Fibroblast of skin of left biceps (primary cell): ENCODE measurements around the gene THOC2.
"Not testable (repeated sequence)": the region's sequence is repeated elsewhere in the genome, so short reads cannot be mapped to it uniquely, and the experiment has no call there.

ENCODE experiments used
- DNase-seq, 2 experiments: peaks; one replicate each; pipeline ENCODE4 v3.0.0-alpha.2; 2013; ENCODE audit warnings: low read depth in 2 of 2

THOC2 gene, protein sequence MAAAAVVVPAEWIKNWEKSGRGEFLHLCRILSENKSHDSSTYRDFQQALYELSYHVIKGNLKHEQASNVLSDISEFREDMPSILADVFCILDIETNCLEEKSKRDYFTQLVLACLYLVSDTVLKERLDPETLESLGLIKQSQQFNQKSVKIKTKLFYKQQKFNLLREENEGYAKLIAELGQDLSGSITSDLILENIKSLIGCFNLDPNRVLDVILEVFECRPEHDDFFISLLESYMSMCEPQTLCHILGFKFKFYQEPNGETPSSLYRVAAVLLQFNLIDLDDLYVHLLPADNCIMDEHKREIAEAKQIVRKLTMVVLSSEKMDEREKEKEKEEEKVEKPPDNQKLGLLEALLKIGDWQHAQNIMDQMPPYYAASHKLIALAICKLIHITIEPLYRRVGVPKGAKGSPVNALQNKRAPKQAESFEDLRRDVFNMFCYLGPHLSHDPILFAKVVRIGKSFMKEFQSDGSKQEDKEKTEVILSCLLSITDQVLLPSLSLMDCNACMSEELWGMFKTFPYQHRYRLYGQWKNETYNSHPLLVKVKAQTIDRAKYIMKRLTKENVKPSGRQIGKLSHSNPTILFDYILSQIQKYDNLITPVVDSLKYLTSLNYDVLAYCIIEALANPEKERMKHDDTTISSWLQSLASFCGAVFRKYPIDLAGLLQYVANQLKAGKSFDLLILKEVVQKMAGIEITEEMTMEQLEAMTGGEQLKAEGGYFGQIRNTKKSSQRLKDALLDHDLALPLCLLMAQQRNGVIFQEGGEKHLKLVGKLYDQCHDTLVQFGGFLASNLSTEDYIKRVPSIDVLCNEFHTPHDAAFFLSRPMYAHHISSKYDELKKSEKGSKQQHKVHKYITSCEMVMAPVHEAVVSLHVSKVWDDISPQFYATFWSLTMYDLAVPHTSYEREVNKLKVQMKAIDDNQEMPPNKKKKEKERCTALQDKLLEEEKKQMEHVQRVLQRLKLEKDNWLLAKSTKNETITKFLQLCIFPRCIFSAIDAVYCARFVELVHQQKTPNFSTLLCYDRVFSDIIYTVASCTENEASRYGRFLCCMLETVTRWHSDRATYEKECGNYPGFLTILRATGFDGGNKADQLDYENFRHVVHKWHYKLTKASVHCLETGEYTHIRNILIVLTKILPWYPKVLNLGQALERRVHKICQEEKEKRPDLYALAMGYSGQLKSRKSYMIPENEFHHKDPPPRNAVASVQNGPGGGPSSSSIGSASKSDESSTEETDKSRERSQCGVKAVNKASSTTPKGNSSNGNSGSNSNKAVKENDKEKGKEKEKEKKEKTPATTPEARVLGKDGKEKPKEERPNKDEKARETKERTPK (N-terminal part only)

DNA sequence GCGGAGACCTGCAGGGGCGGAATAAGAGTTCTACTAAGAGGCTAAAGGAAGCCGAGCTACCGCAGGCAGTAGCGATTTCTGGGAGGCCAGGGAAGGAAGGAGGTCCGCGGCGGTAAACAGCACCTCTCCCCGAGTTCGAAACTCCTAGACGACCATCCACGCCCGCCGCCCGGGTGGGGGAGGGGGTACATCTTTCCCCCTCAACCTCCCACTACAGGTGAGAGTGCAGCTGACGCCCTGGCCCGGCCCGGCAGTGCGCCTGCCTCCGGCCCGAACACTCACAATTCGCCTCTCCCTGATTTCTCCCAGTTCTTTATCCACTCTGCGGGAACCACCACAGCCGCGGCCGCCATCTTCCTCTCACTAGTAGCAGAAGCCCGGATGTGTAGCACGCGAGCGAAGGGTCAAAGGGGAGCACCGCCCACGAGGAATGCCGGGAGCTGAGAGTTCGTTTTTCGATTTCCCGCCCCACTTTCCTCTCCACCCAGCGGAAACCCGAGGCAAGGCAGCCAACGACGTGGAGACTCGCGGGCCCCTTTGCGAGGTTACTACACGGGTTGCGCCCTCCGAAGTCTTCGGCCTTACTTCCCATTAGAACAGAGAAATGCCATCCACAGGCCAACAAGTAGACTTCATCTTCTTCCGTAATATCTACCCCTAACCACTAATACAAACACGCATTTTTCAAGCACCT, at the start of gene THOC2:
THOC2 (minus strand) TSS at position 383 of the 694 bp plus-strand sequence; CDS start at position 353, 30 bp downstream.
- DNase-seq = peak; percentile 57 to 64

DNA sequence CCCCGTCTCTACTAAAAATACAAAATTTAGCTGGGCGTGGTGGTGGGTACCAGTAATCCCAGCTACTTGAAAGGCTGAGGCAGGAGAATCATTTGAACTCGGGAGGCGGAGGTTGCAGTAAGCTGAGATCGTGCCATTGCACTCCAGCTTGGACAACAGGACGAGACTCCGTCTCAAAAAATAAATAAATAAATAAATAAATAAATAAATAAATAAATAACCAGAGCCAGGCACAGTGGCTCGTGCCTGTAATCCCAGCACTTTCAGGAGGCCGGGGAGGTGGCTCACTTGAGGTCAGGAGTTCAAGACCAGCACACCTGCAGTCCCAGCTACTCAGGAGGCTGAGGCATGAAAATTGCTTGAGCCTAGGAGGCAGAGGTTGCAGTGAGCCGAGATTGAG, 48.9 kb upstream of the THOC2 start:
- DNase-seq = not testable (repeated sequence)

DNA sequence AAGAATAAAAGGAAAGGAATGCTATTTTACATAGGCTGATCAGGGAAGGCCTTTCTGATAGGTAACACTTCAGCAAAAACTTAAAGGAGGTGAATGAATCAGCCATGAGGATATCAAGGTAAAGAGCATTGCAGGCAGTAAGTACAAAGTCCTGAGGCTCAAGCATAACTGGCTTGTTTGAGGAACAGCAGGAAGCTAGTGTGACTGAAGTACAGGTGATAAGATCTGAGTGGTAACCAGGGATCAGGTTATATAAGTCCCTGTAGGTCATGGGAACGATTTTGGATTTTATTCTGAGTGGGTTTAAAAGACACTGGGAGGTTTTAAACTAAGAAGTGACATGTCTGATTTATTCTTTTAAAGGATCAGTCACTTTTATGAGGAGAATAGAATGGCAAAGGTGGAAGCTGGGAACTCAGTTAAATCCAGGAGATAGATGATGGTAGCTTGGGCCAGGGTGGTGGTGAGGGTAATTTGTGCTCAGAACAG, 47.1 kb upstream of the THOC2 start:
- DNase-seq = no peak

DNA sequence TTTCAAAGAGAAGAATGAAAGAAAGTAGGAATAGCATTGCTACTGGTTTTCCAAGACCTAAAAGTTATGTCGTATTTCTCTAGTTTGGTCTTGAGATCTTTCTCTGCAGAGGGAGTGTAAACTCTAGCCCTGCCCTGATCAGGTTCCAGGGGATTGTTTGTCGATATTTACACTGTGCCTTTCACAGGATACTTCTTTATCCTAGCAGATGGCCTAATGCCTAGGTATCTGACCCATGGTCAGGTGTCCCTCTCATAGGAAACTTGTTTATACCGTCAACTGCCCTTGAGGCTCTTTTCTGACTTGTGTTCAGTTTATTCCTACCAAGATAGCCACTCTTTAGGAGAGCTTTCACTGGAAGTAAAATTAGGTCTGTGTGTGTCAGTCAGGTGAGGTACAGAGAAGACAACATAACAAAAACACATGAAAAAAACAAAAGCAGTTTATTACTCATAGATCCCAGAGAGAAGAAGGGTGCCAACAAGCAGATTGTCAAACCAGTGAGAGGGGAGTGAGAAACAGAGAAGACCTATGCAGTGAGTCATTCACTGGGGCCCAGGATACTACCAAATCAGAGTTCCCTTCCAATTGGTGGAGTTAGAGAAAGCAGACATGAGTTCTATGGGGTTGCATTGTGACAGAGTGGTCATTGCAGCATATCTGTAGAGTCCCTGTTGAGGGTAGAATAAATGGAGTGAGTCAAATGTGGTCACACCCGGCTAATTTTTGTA, 40.6 kb upstream of the THOC2 start:
- DNase-seq = no peak

DNA sequence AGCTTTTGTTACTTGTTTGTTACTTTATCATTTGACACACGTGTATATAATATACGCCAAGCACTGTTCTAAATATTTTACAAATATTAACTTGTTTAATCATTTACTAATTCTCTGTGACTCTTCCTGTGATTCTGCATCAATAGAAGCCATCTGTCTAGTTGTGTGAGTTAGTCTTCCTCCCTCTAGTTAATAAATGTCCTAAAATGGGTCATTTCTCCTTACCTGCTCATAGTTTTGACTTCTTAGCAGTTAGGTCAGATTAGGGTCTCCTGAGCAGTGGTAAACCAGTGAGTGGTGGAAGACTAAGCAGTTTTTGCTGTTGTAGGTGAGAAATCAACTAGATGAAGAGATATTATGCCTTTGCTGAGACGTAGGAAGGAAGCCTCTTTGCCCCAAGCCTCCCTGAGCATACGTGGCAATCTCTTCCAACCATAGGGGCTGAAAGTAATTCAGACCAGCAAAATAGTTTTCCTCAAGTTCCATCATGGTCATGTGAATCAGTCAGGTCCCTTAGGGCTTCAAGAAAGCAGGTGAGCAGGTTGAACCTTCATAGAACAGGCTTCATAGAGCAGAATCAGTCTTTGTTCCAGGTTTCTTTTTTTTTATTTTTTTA, 38.7 kb upstream of the THOC2 start:
- no peak for DNase-seq

DNA sequence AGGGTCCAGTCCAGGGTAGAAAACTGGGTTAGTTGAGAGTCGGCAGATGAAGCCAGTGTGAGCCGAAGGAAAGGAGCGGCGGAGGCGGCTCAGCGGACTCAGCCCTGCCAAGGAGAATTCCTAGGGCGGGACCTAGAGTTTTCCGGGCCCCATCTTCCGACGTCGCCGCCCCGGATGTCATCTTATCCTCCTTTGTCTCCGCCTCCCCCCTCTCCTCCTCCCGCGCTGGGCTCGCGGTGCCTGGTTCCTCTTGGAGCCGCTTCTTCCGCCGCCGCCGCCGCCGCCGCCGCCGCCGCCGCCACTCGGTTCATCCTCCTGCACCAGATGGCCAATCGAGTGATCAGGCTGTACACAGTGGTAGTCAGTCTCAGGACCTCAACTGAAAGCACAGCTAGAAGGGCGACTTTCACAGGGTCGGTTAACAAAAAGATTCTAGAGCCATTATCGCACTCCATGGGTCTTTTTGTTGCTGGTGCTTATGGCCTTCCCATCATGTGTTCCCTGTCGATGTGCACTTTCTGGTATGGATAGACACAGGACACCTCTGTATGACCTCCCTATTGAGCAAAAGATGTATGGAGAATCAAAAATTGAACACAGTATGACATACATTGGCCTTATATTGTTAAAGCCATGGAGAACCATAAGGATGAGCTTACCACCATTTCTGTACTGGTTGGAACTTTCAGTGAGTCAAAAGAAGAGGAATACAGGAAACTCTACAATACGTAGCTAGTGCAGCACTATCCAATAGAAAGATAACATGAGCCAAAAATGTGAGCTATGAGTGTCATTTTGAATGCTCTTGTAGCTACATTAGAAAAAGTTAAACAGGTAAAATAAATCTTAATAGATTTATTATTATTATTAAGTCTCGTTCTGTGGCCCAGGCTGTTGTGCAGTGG, 32.4 kb upstream of the THOC2 start:
- peak; percentile 64 to 70 for DNase-seq

DNA sequence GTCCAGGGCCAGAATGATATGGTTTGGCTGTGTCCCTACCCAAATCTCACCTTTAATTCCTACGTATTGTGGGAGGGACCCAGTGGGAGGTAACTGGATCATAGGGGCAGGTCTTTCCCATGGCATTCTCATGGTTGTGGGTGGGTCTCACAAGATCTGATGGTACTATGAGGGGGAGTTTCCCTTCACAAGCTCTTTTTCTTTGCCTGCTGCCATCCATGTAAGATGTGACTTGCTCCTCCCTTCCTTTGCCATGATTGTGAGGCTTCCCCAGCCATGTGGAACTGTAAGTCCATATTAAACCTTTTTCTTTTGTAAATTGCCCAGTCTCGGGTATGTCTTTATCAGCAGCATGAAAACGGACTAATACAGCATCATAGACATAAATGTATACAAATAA, 27.0 kb upstream of the THOC2 start:
- DNase-seq = not testable (repeated sequence)

DNA sequence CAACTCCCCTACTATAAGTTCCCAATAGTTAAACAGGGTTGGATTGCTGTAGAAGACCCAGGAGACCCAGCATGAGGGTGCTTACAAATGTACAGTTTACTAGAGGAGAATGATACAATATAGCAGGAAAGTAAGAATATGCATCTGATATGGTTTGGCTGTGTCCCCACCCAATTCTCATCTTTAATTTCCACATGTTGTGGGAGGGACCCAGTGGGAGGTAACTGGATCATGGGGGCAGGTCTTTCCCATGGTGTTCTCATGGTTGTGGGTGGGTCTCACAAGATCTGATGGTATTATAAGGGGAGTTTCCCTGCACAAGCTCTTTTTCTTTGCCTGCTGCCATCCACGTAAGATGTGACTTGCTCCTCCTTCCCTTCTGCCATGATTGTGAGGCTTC, 24.9 kb upstream of the THOC2 start:
- not testable (repeated sequence) for DNase-seq

DNA sequence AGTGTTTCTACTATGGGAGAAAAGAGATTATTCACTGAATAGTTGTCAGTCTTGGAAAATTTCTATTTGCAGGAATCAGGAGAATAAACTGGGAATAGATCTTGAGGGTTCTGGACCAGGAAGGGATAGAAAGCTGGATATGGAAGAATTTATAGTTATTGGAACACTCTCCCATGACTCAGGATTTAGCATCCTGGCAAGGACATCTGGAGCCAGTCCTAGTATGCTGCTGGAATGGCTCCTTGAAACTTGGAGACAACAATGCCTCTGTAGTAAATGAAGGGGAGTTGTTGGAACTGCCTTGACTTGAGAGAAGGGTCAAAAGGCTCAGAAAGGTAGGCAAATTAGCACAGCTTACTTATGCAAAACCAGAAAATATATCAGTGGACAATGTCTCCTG, 23.5 kb upstream of the THOC2 start:
- DNase-seq = no peak

DNA sequence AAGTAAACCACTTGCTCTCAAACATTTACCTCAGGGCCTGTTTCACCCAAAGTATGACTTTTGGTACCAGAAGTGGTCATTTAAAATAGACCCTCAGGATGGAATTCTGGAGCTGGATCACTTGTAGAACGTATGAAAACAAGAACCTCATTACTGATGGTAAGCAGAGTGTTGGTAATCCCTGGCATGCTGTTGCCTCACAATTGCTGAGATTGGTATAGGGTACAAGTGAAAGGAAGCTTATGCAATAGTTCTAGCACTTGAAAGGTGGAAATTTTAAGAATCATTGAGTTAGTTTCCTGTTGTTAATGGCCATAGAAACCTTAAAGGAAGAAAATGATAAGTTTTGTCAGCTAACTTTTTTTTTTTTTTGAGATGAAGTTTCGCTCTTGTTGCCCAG, 22.3 kb upstream of the THOC2 start:
- no peak for DNase-seq

DNA sequence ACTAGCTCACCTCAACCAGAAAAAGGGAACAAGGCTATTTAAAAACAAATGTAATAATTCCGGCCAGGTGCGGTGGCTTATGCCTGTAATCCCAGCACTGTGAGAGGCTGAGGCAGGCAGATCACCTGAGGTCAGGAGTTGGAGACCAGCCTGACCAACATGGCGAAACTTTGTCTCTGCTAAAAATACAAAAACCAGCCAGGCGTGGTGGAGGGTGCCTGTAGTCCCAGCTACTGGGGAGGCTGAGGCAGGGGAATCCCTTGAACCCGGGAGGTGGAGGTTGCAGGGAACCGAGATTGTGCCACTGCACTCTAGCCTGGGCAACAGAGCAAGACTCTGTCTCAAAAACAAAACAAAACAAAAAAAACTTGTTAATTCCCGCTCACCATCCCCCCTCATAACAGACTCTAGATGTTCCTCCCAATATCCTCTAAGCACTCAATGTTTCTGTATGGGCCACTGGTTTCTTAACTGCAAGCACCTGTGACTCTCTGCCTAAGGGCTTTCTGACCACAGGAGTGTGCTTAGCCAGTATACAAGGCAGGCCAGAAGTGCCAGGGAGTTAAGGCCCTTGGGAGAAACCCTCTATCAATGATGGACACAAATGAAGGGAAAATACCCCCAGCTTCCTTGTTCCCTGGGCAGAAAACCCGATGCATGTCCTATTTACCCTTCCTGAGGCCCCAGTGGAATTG, 21.0 kb upstream of the THOC2 start:
- no peak for DNase-seq

DNA sequence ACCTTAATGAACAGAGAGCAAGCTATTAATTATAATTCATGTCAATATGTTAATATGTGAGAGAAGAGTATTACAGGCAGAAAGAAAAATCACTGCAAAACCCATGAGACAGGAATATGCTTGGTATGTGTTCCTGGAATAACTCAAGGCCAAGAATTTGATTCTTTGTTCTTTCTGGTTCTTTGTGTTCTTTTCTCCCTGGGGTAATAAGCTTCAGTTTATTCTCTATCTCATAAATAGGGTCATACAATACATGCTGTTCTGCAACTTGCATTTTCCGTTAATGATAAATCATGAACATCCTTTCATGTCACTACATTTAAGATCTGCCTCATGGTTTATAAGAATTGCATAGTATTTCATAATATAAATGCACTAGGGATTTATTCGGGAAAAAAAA, 16.8 kb upstream of the THOC2 start:
- DNase-seq = no peak

DNA sequence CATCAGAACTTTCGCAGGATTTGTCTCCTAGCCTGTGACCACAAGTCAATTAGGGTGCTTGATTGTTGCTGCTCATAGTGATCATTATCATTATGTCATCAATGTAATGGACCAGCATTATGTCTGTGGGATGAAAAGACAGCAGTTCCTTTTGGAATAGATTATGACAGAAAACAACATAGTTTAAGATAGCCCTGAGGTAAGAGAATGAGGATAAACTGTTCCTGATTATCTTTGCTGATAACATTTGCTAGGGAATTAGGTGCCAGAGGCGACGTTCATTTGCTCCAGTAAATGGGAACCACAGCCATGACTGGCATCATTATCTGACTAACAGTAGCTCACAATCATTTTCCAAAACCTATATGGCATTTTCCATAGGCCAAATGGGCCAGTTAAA, 12.7 kb upstream of the THOC2 start:
- DNase-seq = no peak

DNA sequence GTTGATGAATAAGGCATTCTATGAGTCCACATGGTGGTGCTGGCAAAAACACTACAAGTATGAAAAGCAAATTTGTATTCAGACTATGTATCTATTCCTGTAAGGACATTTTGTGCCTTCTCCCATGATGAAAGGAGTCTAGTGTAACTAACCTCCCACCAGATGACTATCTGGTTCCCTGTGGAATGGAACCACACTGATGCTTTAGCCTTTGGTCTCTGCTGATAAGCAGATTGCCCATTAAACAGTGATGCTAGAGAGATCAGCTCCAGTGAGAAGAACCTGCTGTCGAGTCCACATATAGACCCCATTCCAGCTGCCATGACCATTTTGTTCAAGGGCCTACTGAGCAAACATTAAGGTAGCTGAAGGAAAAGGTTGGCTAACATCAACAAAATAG, 10.5 kb upstream of the THOC2 start:
- DNase-seq = no peak

DNA sequence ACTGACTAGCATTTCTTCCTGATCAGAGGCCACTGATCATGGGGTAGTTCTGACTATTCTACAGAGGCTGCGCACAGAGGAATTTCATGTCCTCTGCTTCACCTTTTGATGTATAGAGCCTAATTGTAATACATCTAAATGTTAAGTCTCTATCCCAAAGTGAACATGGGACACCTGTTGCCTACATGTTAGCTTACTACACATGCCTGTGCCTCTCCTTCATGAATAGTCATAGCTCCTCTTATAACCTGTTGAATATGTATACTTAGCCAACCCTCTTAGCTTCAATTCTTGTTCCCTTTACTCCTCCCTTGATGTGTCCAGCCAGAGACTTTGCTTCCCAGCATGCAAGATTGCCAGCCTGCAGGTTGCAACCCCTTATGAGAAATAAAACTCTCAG, 9.6 kb upstream of the THOC2 start:
- no peak for DNase-seq

DNA sequence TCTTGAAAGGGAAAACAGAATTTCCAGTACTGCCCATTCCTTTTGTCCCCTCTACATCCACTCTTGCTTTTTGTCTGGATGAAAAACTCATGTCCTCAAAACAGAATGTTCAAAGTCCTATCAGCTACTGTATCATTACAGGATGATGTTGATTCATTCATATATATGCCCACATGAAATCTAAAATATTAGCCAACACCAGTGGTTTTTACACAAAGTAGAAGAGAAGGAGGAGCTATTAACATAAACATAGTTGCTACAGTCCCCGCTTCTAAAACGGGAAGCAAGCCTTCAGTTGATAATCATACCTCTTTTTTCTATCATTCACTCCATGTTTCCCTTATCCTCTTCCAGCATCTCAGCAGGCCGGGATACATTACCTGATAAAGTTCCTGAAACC, 7.7 kb upstream of the THOC2 start:
- DNase-seq = no peak

DNA sequence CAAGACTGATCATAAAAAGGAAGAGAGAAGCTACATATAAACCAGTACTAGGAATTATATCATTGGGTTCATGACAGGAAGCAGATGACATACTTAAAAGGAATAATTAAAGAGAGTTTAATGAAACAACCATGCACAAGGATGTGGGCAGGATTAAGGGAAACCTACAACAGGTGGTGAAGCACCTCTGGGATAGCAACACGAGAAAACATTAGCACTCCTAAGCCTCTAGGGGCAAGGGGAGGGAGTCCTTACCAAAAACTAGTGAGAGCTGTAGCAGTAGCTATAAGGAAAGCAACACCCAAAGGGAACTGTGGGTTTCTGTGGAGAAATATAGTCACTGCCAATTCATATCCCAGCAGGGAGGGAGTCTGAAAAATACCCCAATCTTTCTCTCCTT, 7.2 kb upstream of the THOC2 start:
- no peak for DNase-seq

DNA sequence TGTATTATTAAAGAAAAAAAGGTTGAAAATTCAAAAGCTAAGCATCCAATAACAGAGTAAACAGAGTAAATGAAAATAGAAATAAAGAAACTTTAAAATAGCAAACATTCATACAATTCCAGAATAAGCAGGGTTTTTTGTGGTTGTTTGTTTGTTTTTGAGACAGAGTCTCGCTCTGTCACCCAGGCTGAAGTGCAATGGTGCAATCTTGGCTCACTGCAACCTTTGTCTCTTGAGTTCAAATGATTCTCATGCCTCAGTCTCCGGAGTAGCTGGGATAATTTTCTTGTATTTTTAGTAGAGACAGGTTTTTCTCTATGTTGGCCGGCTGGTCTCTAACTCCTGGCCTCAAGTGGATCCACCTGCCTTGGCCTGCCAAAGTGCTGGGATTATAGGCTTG, 6.6 kb upstream of the THOC2 start:
- DNase-seq = no peak
